Endothelial cell of umbilical vein (primary cell): ENCODE measurements around the gene SUPT7L. TPM values are rescaled to one million over a fixed set of nuclear protein-coding genes. Genes with fewer than 3 reads are reported as not detected.

ENCODE experiments used
- Bru-seq: library from RNA; stranded (reverse); fragments of 400-500 nt; gene quantifications from one replicate; lab custom pipeline; 2021; lab: Mats Ljungman, UMichigan
- BruChase-seq, 2 experiments: library from RNA; stranded (reverse); fragments of 400-500 nt; gene quantifications; one replicate each; lab custom pipeline; 2021; lab: Mats Ljungman, UMichigan
- BruUV-seq: library from RNA; stranded (reverse); fragments of 400-500 nt; replicated peaks from 2 replicates; lab custom pipeline; 2021; lab: Mats Ljungman, UMichigan
- CTCF ChIA-PET: fragments of 300-600, 350-600 bp; sonication (Branson Sonifier 250); formaldehyde crosslinking; loops from one replicate; lab custom pipeline; 2021; ENCODE audit warnings: antibody characterized with exemption, inconsistent platforms; lab: Charles Lee
- POLR2A ChIA-PET: fragments of 300-600, 350-600 bp; sonication (Branson Sonifier 250); formaldehyde crosslinking; loops from one replicate; lab custom pipeline; 2021; ENCODE audit warnings: antibody characterized with exemption, inconsistent platforms; lab: Charles Lee
- DNase-seq: peaks from one replicate; pipeline ENCODE4 v3.0.0-alpha.2; 2011; ENCODE audit warnings: low read depth, low spot score
- FAIRE-seq: peaks from 2 replicates; lab custom pipeline; 2011; peaks lifted over from hg19 to GRCh38; lab: Jason Lieb, UNC
- H2AFZ ChIP-seq: 2 replicates; pipeline ENCODE4 v1.6.0; 2012; ENCODE audit warnings: low read depth, low read length, control low read depth, inconsistent platforms
- H3K27ac ChIP-seq: 2 replicates; pipeline ENCODE4 v1.5.1; 2011; ENCODE audit warnings: low read depth, mild to moderate bottlenecking, control low read depth, low read length, moderate library complexity; ENCODE audit not compliant: insufficient read depth
- H3K27me3 ChIP-seq, 2 experiments: 2 replicates each; pipeline versions ENCODE4 v1.6.0 to v1.6.1; 2011; ENCODE audit warnings: low read length in 2 of 2, mixed read lengths in 1 of 2; ENCODE audit not compliant: control insufficient read depth in 2 of 2, insufficient read depth in 2 of 2
- H3K36me3 ChIP-seq, 2 experiments: 2 replicates in 1 of 2; 3 replicates in 1 of 2; pipeline ENCODE4 v1.5.1; 2011; ENCODE audit warnings: low read length in 2 of 2, mild to moderate bottlenecking in 1 of 2, moderate library complexity in 1 of 2; ENCODE audit not compliant: control insufficient read depth in 2 of 2, insufficient read depth in 2 of 2; ENCODE audit errors: extremely low read depth in 1 of 2
- H3K4me1 ChIP-seq: 3 replicates; pipeline ENCODE4 v1.5.1; 2011; ENCODE audit warnings: mild to moderate bottlenecking, low read length; ENCODE audit not compliant: control insufficient read depth, insufficient read depth; ENCODE audit errors: extremely low read depth
- H3K4me2 ChIP-seq: 2 replicates; pipeline ENCODE4 v1.6.1; 2011; ENCODE audit warnings: low read length, control low read depth, mixed read lengths; ENCODE audit not compliant: insufficient read depth
- H3K4me3 ChIP-seq, 3 experiments: fragments of 200-600 bp in 1 of 3; sonication (generic), shearing (Covaris generic) in 1 of 3; replicated peaks in 1 of 3; 2 replicates each; pipeline ENCODE4 v1.5.1; 2011 to 2016; ENCODE audit warnings: control low read depth in 3 of 3, low read length in 3 of 3, mild to moderate bottlenecking in 2 of 3, inconsistent platforms in 1 of 3, low read depth in 1 of 3, moderate library complexity in 1 of 3; ENCODE audit not compliant: insufficient read depth in 1 of 3
- H3K79me2 ChIP-seq: 2 replicates; pipeline ENCODE4 v1.6.0; 2012; ENCODE audit warnings: low read length, inconsistent platforms; ENCODE audit not compliant: control insufficient read depth, insufficient read depth
- H3K9ac ChIP-seq: replicated peaks from 2 replicates; pipeline ENCODE3; 2011; ENCODE audit warnings: low read length, control low read depth; ENCODE audit not compliant: insufficient read depth; ENCODE audit errors: extremely low read depth
- H3K9me1 ChIP-seq: replicated peaks from 3 replicates; pipeline ENCODE4 v1.6.0; 2011; ENCODE audit warnings: mild to moderate bottlenecking, low read length; ENCODE audit not compliant: control insufficient read depth, insufficient read depth; ENCODE audit errors: extremely low read depth
- H3K9me3 ChIP-seq: replicated peaks from 2 replicates; pipeline ENCODE4 v1.5.1; 2012; ENCODE audit warnings: low read length, inconsistent platforms; ENCODE audit not compliant: control insufficient read depth, insufficient read depth
- H4K20me1 ChIP-seq: replicated peaks from 2 replicates; pipeline ENCODE3; 2011; ENCODE audit warnings: mild to moderate bottlenecking, low read length; ENCODE audit not compliant: control insufficient read depth, insufficient read depth; ENCODE audit errors: extremely low read depth
- EZH2 ChIP-seq: IDR thresholded peaks from 2 replicates; pipeline ENCODE4 v1.6.1; 2012; ENCODE audit warnings: borderline replicate concordance, low read depth, mild to moderate bottlenecking, moderate library complexity, low read length, inconsistent platforms; ENCODE audit not compliant: severe bottlenecking
- FOS ChIP-seq: IDR thresholded peaks from 2 replicates; pipeline ENCODE4 v1.6.1; 2011; ENCODE audit warnings: mild to moderate bottlenecking, low read length, moderate library complexity, borderline replicate concordance; ENCODE audit not compliant: insufficient read depth
- GATA2 ChIP-seq: IDR thresholded peaks from 2 replicates; pipeline ENCODE4 v1.7.0; 2011; ENCODE audit warnings: low read depth, mild to moderate bottlenecking, moderate library complexity, mixed read lengths, low read length; ENCODE audit not compliant: insufficient read length, insufficient read depth
- JUN ChIP-seq: IDR thresholded peaks from 2 replicates; pipeline ENCODE4 v1.6.1; 2011; ENCODE audit warnings: borderline replicate concordance, low read depth; ENCODE audit not compliant: insufficient read length, insufficient read depth
- MYC ChIP-seq: IDR thresholded peaks from one replicate; pipeline ENCODE4 v1.6.1; 2011; ENCODE audit warnings: mild to moderate bottlenecking, low read depth, low read length
- POLR2A ChIP-seq: IDR thresholded peaks from 2 replicates; pipeline ENCODE4 v1.6.1; 2012; ENCODE audit warnings: low read depth, mild to moderate bottlenecking, control low read depth, low read length
- POLR2AphosphoS5 ChIP-seq: IDR thresholded peaks from 2 replicates; pipeline ENCODE4 v1.6.1; 2012; ENCODE audit warnings: low read depth, mild to moderate bottlenecking, control low read depth, low read length, moderate library complexity; ENCODE audit not compliant: insufficient read depth
- dilution Hi-C: fragments of 300-500 bp; cut with MboI; formaldehyde crosslinking; loops from one replicate; pipeline ENCODE4 v1.15.0; 2019; ENCODE audit warnings: low sequenced_read_pairs; ENCODE audit not compliant: extremely low pct_ligation_motif_present
- intact Hi-C: fragments of 100-400 bp; cut with micrococcal nuclease; formaldehyde crosslinking; loops from one replicate; pipeline ENCODE4 v1.10.0; 2022
- long read RNA-seq: library from polyadenylated mRNA; stranded (forward); transcript quantifications from one replicate; pipeline ENCODE4 v2.0.0, GENCODE V29; 2021
- polyA minus RNA-seq, 3 experiments: library from RNA; depleted of rRNA, polyadenylated mRNA; stranded (reverse); fragments of >200 nt; gene quantifications; 1 replicate in 1 of 3; 2 replicates in 2 of 3; pipeline ENCODE4 v1.2.3, GENCODE V29; 2011
- polyA plus RNA-seq, 4 experiments: library from polyadenylated mRNA; depleted of rRNA in 3 of 4; stranded (reverse) in 3 of 4; unstranded in 1 of 4; fragments of >200 nt; gene quantifications; 2 replicates each; pipeline versions ENCODE4 v1.2.1 to v1.2.3, GENCODE V29; 2011 to 2012; ENCODE audit warnings: missing spikeins in 1 of 4
- total RNA-seq: library from RNA; stranded (reverse); gene quantifications from 2 replicates; pipeline ENCODE4 v1.2.3, GENCODE V29; 2021
- TF ChIP-seq, protein P1 (sequence below), 2 donors: IDR thresholded peaks; 1 replicate in 1 of 2; 2 replicates in 1 of 2; pipeline ENCODE4 v1.5.1; 2011; ENCODE audit warnings: low read length in 2 of 2, mild to moderate bottlenecking in 2 of 2, moderate library complexity in 2 of 2, control low read depth in 1 of 2, inconsistent platforms in 1 of 2, low read depth in 1 of 2; ENCODE audit not compliant: insufficient read depth in 1 of 2; ENCODE audit errors: extremely low read depth in 1 of 2
- TF ChIP-seq, protein P2 (sequence below): IDR thresholded peaks from 2 replicates; pipeline ENCODE4 v1.6.1; 2011; ENCODE audit not compliant: insufficient read depth, insufficient read length

The SUPT7L gene, protein sequence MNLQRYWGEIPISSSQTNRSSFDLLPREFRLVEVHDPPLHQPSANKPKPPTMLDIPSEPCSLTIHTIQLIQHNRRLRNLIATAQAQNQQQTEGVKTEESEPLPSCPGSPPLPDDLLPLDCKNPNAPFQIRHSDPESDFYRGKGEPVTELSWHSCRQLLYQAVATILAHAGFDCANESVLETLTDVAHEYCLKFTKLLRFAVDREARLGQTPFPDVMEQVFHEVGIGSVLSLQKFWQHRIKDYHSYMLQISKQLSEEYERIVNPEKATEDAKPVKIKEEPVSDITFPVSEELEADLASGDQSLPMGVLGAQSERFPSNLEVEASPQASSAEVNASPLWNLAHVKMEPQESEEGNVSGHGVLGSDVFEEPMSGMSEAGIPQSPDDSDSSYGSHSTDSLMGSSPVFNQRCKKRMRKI
- total RNA-seq (30.2 and 30.3 TPM in 2 replicates), polyA plus RNA-seq (39.3 and 44.5 TPM in 2 replicates), polyA minus RNA-seq (41.6 and 42.7 TPM in 2 replicates), Bru-seq, nascent RNA (percentile 81 among the genes with signal in this experiment), BruChase-seq, experiment 1, labeled RNA remaining after a 6-hour chase (percentile 81 among the genes with signal in this experiment), BruChase-seq, experiment 2, labeled RNA remaining after a 2-hour chase (percentile 81 among the genes with signal in this experiment)
- 39.4 and 41.5 TPM in 2 replicates for polyA plus RNA-seq (2011; cell fraction: cytosol; rRNA removed)
- 106 and 122 TPM in 2 replicates for polyA plus RNA-seq (2011; cell fraction: nucleus; rRNA removed)
- polyA plus RNA-seq (2012): 31.9 and 33.1 TPM in 2 replicates
- 25.1 TPM for polyA minus RNA-seq (2011; cell fraction: cytosol; rRNA and poly(A)+ RNA removed)
- polyA minus RNA-seq (2011; cell fraction: nucleus; rRNA and poly(A)+ RNA removed): 43.5 and 53.4 TPM in 2 replicates
- long read RNA-seq, full-length matches to known transcripts: 87 of 122 reads
- long read RNA-seq, partial matches to known transcripts: 4 of 122 reads
- long read RNA-seq, other reads (novel, unspliced or antisense): 31 of 122 reads

DNA sequence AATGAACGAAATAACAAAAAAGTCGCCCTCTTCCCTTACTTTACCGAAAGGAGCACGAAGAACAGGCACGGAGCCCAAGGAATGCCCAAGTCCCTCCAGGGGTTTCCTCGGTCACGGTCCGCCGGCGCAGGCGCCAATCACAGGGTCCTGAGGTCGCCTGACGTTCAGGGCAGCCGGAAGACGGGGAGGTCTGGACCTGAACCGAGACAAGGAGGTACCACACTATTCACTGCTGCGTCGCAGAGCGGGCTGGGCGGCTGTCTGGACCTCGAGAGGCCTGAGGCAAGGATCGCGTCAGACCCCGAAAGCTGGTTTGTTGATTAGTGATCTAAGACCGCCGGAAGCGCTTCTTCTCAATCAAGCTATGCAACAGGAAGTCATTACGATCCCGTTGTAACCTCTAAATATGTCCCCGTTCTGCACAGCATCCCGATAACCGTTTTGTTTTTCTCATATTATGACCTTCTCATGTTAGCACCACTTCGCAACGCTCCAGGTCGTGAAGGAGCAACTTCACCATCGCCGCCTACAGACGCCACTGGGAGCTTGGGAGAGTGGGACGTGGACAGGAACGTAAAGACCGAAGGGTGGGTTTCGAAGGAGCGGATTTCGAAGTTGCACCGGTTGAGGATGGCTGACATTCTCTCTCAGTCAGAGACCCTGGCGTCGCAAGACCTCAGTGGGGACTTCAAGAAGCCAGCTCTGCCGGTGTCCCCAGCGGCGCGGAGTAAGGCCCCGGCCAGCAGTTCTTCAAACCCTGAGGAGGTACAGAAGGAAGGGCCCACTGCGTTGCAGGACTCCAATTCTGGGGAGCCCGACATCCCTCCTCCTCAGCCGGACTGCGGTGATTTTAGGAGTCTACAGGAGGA is at the start of gene SUPT7L, which contains the start of gene SLC4A1AP:
Gene SUPT7L (minus strand): TSS at position 330 of the 869 bp plus-strand sequence. CDS start 1,422 bp downstream, outside the sequence.
Gene SLC4A1AP (plus strand): TSS at position 605 of the 869 bp plus-strand sequence. CDS start 26 bp downstream, at position 631.
- dilution Hi-C loops: no loop called here
- H3K9ac ChIP-seq: peak within 1 kb of the TSS; percentile 94
- peak; percentile 92 for DNase-seq
- peaks cover 7 to 11% of the 10 kb centered on the region in 2 experiments for H3K36me3 ChIP-seq
- ChIA-PET POLR2A (interaction anchor here (1.2 kb wide), 1 partner anchor 20 kb away, joined by 6 read pairs; no protein-coding TSS in a partner anchor), CTCF (interaction anchor here (0.9 to 7.3 kb wide), 4 partner anchors 15 to 255 kb away, joined by 3 to 74 read pairs (median 3); no protein-coding TSS in a partner anchor)
- H3K27me3 ChIP-seq: no peaks in the 10 kb centered on the region
- peak within 1 kb of the TSS; percentile 78 for H2AFZ ChIP-seq
- TSS peak; percentile 71 for BruUV-seq
- TF ChIP-seq GATA2 (peak; percentile 26), EZH2 (no peak), JUN (no peak), POLR2AphosphoS5 (peak; percentile 74), FOS (no peak), MYC (no peak), POLR2A (peak; percentile 67)
- TF ChIP-seq, protein P1, sequence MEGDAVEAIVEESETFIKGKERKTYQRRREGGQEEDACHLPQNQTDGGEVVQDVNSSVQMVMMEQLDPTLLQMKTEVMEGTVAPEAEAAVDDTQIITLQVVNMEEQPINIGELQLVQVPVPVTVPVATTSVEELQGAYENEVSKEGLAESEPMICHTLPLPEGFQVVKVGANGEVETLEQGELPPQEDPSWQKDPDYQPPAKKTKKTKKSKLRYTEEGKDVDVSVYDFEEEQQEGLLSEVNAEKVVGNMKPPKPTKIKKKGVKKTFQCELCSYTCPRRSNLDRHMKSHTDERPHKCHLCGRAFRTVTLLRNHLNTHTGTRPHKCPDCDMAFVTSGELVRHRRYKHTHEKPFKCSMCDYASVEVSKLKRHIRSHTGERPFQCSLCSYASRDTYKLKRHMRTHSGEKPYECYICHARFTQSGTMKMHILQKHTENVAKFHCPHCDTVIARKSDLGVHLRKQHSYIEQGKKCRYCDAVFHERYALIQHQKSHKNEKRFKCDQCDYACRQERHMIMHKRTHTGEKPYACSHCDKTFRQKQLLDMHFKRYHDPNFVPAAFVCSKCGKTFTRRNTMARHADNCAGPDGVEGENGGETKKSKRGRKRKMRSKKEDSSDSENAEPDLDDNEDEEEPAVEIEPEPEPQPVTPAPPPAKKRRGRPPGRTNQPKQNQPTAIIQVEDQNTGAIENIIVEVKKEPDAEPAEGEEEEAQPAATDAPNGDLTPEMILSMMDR (IDR thresholded peaks at IDR 0.05; ENCODE audit: extremely low read depth in 1 of 2, insufficient read depth in 1 of 2, low read depth in 1 of 2, low read length in 2 of 2): no peak
- TF ChIP-seq, protein P2, sequence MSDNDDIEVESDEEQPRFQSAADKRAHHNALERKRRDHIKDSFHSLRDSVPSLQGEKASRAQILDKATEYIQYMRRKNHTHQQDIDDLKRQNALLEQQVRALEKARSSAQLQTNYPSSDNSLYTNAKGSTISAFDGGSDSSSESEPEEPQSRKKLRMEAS: no peak
- H3K4me3 ChIP-seq: peak within 1 kb of the TSS; percentile 71 to 98 (median 84)
- peak within 1 kb of the TSS; percentile 84 for H3K4me2 ChIP-seq
- peak; percentile 89 for FAIRE-seq
- no peaks in the 10 kb centered on the region for H4K20me1 ChIP-seq
- H3K4me1 ChIP-seq: peaks cover 37% of the 10 kb centered on the region
- H3K9me3 ChIP-seq: no peaks in the 10 kb centered on the region
- H3K27ac ChIP-seq: peak within 1 kb of the TSS; percentile 73
- H3K79me2 ChIP-seq: peaks cover 27% of the 10 kb centered on the region
- intact Hi-C loops: loop anchor here (1.0 kb wide), 2 partner anchors 34 to 255 kb away; partner anchors contain the start of genes CCDC121 and GPN1
- H3K9me1 ChIP-seq: no peaks in the 10 kb centered on the region
